D721Med (cell line): Measurements from ENCODE around the gene PKD1L1.

ENCODE experiments used
- DNase-seq: peaks from one replicate; pipeline ENCODE4 v3.0.0; 2011; ENCODE audit warnings: low spot score; ENCODE audit not compliant: insufficient read length
- FAIRE-seq: peaks from 2 replicates; lab custom pipeline; 2011; peaks lifted over from hg19 to GRCh38; lab: Jason Lieb, UNC
- CTCF ChIP-seq: IDR thresholded peaks from 2 replicates; pipeline ENCODE4 v1.5.1; 2012; ENCODE audit warnings: mild to moderate bottlenecking, control low read depth; ENCODE audit not compliant: insufficient read depth; ENCODE audit errors: missing control alignments

PKD1L1 gene

GRCh38 chr7:47908720-47909119 is 39.5 kb downstream of the PKD1L1 start:
- FAIRE-seq (no peak), DNase-seq (no peak)
- TF ChIP-seq CTCF = no peak

- no peak for TF ChIP-seq CTCF
- DNase-seq = no peak
- FAIRE-seq = no peak
Observed at GRCh38 chr7:47907981-47908616, 40.2 kb downstream of the PKD1L1 start.

GRCh38 chr7:47906883-47907282 is 41.4 kb downstream of the PKD1L1 start:
- no peak for DNase-seq
- no peak for TF ChIP-seq CTCF
- FAIRE-seq = no peak

GRCh38 chr7:47905076-47905920 is 43.0 kb downstream of the PKD1L1 start:
- no peak for FAIRE-seq
- TF ChIP-seq CTCF = no peak
- no peak for DNase-seq

GRCh38 chr7:47902013-47902412 is 46.3 kb downstream of the PKD1L1 start:
- no peak for FAIRE-seq
- no peak for DNase-seq
- TF ChIP-seq CTCF = no peak

GRCh38 chr7:47901542-47901941 is 46.7 kb downstream of the PKD1L1 start:
- TF ChIP-seq CTCF = no peak
- DNase-seq = no peak
- no peak for FAIRE-seq

GRCh38 chr7:47897831-47898230 is 50.4 kb downstream of the PKD1L1 start:
- TF ChIP-seq CTCF = no peak
- FAIRE-seq = no peak
- no peak for DNase-seq
